ENCODE results near the gene BAZ2B.

- no peak for TF ChIP-seq CTCF (IDR thresholded peaks at IDR 0.05)
- no peak for TF ChIP-seq POLR2A (IDR thresholded peaks at IDR 0.05)
Measured at GRCh38 chr2:159639071-159639470, 22.7 kb upstream of the BAZ2B start.

All from right lobe of liver (tissue), 4 donors.